HFFc6 (cell line): ENCODE results near the gene NLGN1. TPM values are rescaled to one million over a fixed set of nuclear protein-coding genes. Genes with fewer than 3 reads are reported as not detected.
A peak's percentile ranks its signal among the peaks of the same experiment; 100 is the strongest.
"Not testable (repeated sequence)": the region's sequence is repeated elsewhere in the genome, so short reads cannot be mapped to it uniquely, and the experiment has no call there.

Experiments used
- DNase-seq: peaks from one replicate; pipeline ENCODE4 v3.0.0-alpha.2; 2018
- H3K27ac Mint-ChIP-seq: 2 replicates; pipeline ENCODE4 v1.8.0; 2020; ENCODE audit warnings: mild to moderate bottlenecking, mixed read lengths
- H3K27me3 Mint-ChIP-seq: 2 replicates; pipeline ENCODE4 v1.8.0; 2021; ENCODE audit warnings: mild to moderate bottlenecking, moderate library complexity, mixed read lengths; ENCODE audit not compliant: insufficient read depth
- H3K36me3 Mint-ChIP-seq: 2 replicates; pipeline ENCODE4 v1.8.0; 2021; ENCODE audit warnings: low read depth, mixed read lengths
- H3K4me1 Mint-ChIP-seq: 2 replicates; pipeline ENCODE4 v1.8.0; 2020; ENCODE audit warnings: low read depth, mixed read lengths
- H3K4me3 Mint-ChIP-seq: 2 replicates; pipeline ENCODE4 v1.8.0; 2020; ENCODE audit warnings: mild to moderate bottlenecking, moderate library complexity, mixed read lengths
- H3K9me3 Mint-ChIP-seq: 2 replicates; pipeline ENCODE4 v1.8.0; 2020; ENCODE audit warnings: mild to moderate bottlenecking, mixed read lengths
- total RNA-seq, 6 experiments: library from RNA; stranded (reverse); fragmentation: NEBNext Ultra II Directional; extraction: Animal tissue kit (Norgen Biotek cat#: 25700); gene quantifications; 2 replicates in 1 of 6; 3 replicates in 5 of 6; pipeline ENCODE4 v1.2.3, GENCODE V29; 2021
- TF ChIP-seq, protein P1 (sequence below): fragments of 200-600 bp; sonication (generic); IDR thresholded peaks from 2 replicates; pipeline ENCODE4 v1.5.0; 2021; ENCODE audit warnings: antibody characterized with exemption, mild to moderate bottlenecking

NLGN1 gene
- total RNA-seq, 6 experiments from 2014 or later: 10.0 to 17.2 (median 15.7) TPM

DNA sequence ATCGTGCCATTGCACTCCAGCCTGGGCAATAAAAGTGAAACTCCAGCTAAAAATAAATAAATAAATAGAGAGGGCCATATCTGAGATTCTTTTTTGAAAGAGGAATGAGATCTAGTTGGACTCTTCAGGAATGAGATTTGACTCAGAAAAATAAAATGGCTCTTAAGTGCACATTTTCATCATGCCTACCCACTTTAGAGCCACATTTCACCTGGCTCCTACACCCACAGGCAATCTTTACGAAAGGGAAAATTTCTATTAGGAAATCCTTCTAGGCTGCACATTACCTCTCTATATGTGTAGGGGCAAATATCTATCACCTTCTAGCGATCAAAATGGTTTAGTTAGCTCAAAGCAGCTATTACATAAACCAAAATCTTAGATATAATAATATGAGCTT, 16.9 kb upstream of the NLGN1 start:
- no peak overlapping the region for H3K27ac Mint-ChIP-seq
- TF ChIP-seq, protein P1, sequence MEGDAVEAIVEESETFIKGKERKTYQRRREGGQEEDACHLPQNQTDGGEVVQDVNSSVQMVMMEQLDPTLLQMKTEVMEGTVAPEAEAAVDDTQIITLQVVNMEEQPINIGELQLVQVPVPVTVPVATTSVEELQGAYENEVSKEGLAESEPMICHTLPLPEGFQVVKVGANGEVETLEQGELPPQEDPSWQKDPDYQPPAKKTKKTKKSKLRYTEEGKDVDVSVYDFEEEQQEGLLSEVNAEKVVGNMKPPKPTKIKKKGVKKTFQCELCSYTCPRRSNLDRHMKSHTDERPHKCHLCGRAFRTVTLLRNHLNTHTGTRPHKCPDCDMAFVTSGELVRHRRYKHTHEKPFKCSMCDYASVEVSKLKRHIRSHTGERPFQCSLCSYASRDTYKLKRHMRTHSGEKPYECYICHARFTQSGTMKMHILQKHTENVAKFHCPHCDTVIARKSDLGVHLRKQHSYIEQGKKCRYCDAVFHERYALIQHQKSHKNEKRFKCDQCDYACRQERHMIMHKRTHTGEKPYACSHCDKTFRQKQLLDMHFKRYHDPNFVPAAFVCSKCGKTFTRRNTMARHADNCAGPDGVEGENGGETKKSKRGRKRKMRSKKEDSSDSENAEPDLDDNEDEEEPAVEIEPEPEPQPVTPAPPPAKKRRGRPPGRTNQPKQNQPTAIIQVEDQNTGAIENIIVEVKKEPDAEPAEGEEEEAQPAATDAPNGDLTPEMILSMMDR: no peak
- no peaks in the 10 kb centered on the region for H3K4me1 Mint-ChIP-seq
- no peaks in the 10 kb centered on the region for H3K36me3 Mint-ChIP-seq
- no peaks in the 10 kb centered on the region for H3K9me3 Mint-ChIP-seq
- H3K4me3 Mint-ChIP-seq: no peak overlapping the region
- H3K27me3 Mint-ChIP-seq: peaks cover 6% of the 10 kb centered on the region; the same call in 1 of the 2 replicates
- DNase-seq: no peak

DNA sequence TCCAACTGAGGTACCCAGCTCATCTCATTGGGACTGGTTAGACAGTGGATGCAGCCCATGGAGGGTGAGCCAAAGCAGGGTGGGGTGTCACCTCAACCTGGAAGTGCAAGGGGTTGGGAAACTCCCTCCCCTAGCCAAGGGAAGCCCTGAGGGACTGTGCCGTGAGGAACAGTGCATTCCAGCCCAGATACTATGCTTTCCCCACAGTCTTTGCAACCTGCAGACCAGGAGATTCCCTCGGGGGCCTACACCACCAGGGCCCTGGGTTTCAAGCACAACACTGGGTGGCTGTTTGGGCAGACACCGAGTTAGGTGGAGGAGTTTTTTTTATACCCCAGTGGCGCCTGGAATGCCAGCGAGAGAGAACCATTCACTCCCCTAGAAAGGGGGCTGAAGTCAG, 15.6 kb upstream of the NLGN1 start:
- not testable (repeated sequence) for H3K9me3 Mint-ChIP-seq, H3K4me3 Mint-ChIP-seq, DNase-seq, H3K27ac Mint-ChIP-seq, H3K36me3 Mint-ChIP-seq, H3K27me3 Mint-ChIP-seq, H3K4me1 Mint-ChIP-seq

DNA sequence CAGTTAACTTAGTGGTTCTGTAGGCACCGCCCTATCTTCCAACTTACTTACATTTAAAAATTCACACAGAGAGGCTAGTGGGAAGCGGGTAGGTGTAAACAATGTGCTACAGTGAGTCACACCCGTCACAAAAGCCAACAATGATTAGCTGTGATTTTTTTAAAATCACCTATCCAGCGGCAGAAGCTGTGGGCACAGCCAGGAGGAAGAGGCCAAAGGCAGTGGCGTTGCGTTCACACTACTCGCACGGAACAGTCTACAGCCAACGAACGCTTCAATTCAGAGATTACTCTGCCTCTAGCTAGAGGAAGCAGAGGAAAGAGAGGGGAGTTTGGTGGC, 2.5 kb upstream of the NLGN1 start:
- Mint-ChIP-seq H3K9me3 (no peaks in the 10 kb centered on the region), H3K27ac (peak overlapping the region; percentile 98), H3K4me1 (peaks cover 39% of the 10 kb centered on the region), H3K36me3 (no peaks in the 10 kb centered on the region), H3K27me3 (peaks cover 11% of the 10 kb centered on the region), H3K4me3 (peak overlapping the region; percentile 92)
- DNase-seq: peak; percentile 38
- TF ChIP-seq, protein P1: no peak

DNA sequence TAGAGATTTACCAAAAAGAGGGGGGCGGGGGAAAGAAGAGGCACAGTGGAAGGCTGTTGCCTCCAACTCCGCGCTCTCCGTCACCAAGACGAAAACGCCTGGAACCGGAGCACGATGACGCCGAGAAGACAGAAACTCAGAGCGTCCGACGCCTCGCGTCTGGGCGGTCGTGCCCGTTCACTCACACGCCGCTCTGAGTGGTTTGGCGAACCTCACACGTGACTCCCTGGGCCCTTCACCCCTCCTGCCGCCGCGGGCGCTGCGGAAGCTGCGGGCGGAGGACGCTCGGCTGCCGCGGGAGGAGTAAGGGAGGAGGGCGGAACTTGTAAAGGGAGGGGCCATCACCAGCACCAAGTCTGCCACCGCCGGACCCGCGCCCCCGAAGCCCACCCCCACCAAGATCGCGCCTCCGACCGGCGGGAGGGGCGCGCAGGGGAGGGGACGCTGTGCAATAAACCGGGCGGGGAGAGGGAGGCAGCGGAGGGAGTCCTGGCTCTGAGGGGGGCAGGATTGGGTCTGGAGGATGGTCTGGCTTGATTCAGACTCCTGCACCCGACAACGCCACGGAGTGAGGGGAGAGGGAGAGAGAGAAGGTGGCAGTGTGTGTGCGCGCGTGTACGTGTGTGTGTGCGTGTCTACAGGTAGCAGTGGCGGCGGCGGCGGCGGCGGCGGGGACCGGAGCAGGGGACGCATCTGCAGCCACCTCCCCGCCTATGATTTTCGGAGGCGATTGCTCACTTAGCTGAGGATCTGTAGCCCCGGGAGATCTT, 1.9 kb upstream of the NLGN1 start:
- no peaks in the 10 kb centered on the region for H3K36me3 Mint-ChIP-seq
- peaks cover 11% of the 10 kb centered on the region for H3K27me3 Mint-ChIP-seq
- peak overlapping the region; percentile 98 for H3K27ac Mint-ChIP-seq
- no peaks in the 10 kb centered on the region for H3K9me3 Mint-ChIP-seq
- peaks cover 43% of the 10 kb centered on the region for H3K4me1 Mint-ChIP-seq
- peak overlapping the region; percentile 92 for H3K4me3 Mint-ChIP-seq
- TF ChIP-seq, protein P1: no peak
- DNase-seq: peak; percentile 81

DNA sequence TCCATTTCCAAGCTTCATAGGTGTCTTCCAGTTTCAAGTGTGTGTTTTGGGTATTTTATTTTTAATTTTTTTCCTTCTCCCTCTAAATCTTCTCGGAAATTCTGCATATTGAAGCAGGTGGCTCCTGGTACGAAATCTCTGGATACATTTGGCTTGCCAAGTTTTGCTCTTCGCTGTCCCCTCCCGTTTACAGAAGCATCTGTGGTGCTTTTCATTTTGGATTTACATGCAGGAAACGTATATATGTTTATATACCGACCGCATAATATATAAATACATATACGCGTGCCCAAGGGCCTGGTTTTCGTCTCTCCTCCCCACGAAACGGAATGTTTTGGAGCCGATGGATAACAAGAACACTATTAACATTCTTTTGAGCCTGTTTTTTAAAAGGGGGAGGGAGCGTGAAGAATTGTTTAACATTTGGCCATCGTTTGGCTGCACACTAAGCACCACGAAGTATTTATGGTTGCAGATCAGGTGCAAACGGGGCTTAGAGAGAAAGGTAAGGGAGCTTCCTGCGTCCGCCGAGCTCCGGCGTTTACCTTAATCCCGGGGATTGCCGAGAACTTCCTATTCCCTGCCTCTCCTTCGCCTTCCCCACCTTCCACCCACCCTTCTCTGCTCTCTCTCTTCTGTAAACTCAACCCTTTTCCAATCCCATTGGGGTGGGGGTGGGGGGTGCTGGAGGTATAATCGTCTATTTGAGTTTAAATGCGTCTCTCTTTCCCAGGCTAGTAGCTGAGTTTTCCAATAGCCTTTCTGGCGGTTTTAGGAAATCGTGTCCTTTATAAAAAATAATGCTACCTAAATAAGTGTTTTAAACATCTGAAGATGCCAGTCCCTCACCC, 1.1 kb upstream of the NLGN1 start:
- peaks cover 11% of the 10 kb centered on the region for H3K27me3 Mint-ChIP-seq
- peak overlapping the region; percentile 92 for H3K4me3 Mint-ChIP-seq
- peaks cover 49% of the 10 kb centered on the region for H3K4me1 Mint-ChIP-seq
- H3K27ac Mint-ChIP-seq: peak overlapping the region; percentile 98
- H3K36me3 Mint-ChIP-seq: no peaks in the 10 kb centered on the region
- TF ChIP-seq, protein P1: no peak
- H3K9me3 Mint-ChIP-seq: no peaks in the 10 kb centered on the region
- no peak for DNase-seq

DNA sequence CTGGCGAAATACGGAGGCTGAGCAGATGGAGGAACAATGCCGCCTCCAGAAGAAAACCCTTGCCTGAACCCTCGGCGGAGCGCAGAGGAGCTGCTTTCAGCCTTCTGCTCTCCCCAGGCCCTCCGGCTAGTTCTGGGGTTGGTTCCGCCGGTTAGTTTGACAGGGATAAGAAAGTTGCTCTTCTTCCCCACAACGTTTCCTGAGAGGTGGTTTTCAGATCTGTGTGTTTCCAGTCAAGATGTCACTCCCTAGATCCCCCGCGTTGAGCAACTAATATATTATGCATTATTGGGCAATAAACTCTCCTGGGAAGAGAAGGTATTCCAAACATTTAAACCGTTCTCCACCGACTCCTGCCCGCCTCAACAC, 551 bp downstream of the NLGN1 start:
- Mint-ChIP-seq H3K36me3 (no peaks in the 10 kb centered on the region), H3K4me1 (peaks cover 59% of the 10 kb centered on the region), H3K27me3 (peaks cover 11% of the 10 kb centered on the region), H3K9me3 (no peaks in the 10 kb centered on the region), H3K27ac (peak overlapping the region; percentile 81), H3K4me3 (peak overlapping the region; percentile 92)
- DNase-seq: no peak
- TF ChIP-seq, protein P1: peak; percentile 6; the same call in 1 of the 2 replicates
